Transverse colon (tissue), 4 donors: ENCODE data around the gene FLYWCH1. TPM values are rescaled to one million over a fixed set of nuclear protein-coding genes. Genes with fewer than 3 reads are reported as not detected.

Experiments used
- DNase-seq: peaks from one replicate; pipeline ENCODE4 v3.0.0-alpha.2; 2019
- H3K27ac ChIP-seq, 4 donors: fragments of 200-600 bp; sonication (generic); 2 replicates each; pipeline ENCODE4 v1.5.1; 2016 to 2018; ENCODE audit warnings: inconsistent platforms in 4 of 4
- H3K27me3 ChIP-seq: fragments of 200-600 bp; sonication (generic); 2 replicates; pipeline ENCODE4 v1.5.1; 2017; ENCODE audit warnings: inconsistent platforms
- H3K36me3 ChIP-seq, 4 donors: fragments of 200-600 bp; sonication (generic); 2 replicates each; pipeline ENCODE4 v1.5.1; 2017 to 2019; ENCODE audit warnings: inconsistent platforms in 4 of 4
- H3K4me1 ChIP-seq, 4 donors: fragments of 200-600 bp; sonication (generic); 2 replicates each; pipeline ENCODE4 v1.5.1; 2017 to 2020; ENCODE audit warnings: inconsistent platforms in 4 of 4
- H3K4me3 ChIP-seq, 4 donors: fragments of 200-600 bp; sonication (generic); 1 replicate in 1 of 4; 2 replicates in 3 of 4; pipeline versions ENCODE4 v1.5.1 to v1.6.1; 2017 to 2019; ENCODE audit warnings: inconsistent platforms in 4 of 4
- H3K9me3 ChIP-seq, 2 donors: fragments of 200-600 bp; sonication (generic); 2 replicates each; pipeline ENCODE4 v1.5.1; 2017 to 2019; ENCODE audit warnings: inconsistent platforms in 2 of 2
- EP300 ChIP-seq: sonication (generic); formaldehyde crosslinking; IDR thresholded peaks from one replicate; pipeline ENCODE4 v1.6.1; 2017; ENCODE audit warnings: antibody characterized with exemption, low read depth
- POLR2A ChIP-seq: fragments of 450-650 bp; IDR thresholded peaks from one replicate; pipeline ENCODE4 v1.6.1; 2016; ENCODE audit warnings: antibody characterized with exemption, mild to moderate bottlenecking, moderate library complexity
- POLR2AphosphoS5 ChIP-seq, 3 donors: sonication (generic); formaldehyde crosslinking; IDR thresholded peaks; one replicate each; pipeline ENCODE4 v1.6.1; 2016; ENCODE audit warnings: antibody characterized with exemption in 3 of 3
- WGBS, 2 donors: methylation state at CpG; one replicate each; pipeline ENCODE4 v1.1.5; 2018; ENCODE audit warnings: low coverage in 1 of 2; 5-methylcytosine and 5-hydroxymethylcytosine counted together
- in situ Hi-C, 4 donors: fragments of 200-750 bp; cut with MboI; loops; one replicate each; pipeline versions ENCODE4 v1.15.0 to v1.15.1; 2017; ENCODE audit warnings: low sequenced_read_pairs in 3 of 4, low pct_ligation_motif_present in 1 of 4, low pct_unique_long_range_greater_than_20kb in 1 of 4
- intact Hi-C: fragments of 100-400 bp; cut with DNase I; formaldehyde crosslinking; loops from one replicate; pipeline ENCODE4 v1.15.1; 2023; ENCODE audit warnings: low total_unique reads
- total RNA-seq, 4 donors: library from RNA; depleted of rRNA; stranded (reverse); fragments of >200 nt; gene quantifications; one replicate each; pipeline ENCODE4 v1.1.0, GENCODE V29; 2016
- TF ChIP-seq, protein P1 (sequence below), 5 experiments: fragments of 200-600 bp in 3 of 5; fragments of 450-650 bp in 2 of 5; sonication (generic) in 3 of 5; IDR thresholded peaks; 1 replicate in 2 of 5; 2 replicates in 3 of 5; pipeline ENCODE4 v1.5.1; 2016 to 2017; ENCODE audit warnings: antibody characterized with exemption in 5 of 5, inconsistent platforms in 3 of 5, mild to moderate bottlenecking in 2 of 5, moderate library complexity in 1 of 5

Gene FLYWCH1
- total RNA-seq, 4 donors from 2014 or later: 29.1 to 59.1 (median 34.6) TPM

DNA sequence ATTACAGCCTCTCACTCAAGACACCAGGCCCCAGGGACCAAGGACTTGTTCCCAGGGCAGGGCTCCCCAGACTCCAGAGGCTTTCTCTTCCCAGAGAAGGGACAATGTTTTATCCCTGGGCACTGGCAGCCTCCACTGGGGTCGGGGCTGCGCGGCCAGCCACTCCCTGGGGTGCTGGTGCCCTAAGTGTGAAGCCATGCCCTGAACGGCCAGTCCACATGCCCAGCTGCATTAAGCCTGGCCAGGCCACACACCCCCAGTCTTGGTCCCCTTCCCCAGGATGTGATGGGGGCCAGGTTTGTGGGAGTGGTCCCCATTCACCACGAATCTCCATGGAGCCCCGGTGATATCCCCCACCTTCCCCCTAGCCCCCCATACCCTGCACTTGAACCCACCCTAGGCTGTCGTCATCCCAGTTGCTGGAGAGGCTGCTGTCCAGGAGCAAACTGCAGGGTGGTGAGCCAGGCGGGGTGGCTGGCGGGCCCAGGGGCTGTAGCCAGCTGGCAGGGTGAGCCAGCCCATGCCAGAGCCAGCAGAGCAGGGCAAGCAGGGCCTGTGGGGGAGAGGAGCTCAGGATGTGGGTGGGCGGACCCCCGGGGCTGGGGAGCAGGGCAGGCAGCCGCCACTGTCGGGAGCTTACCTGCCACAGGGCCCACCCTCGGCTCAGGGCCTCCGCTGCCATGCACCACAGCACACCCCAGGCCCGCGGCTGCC is 62.0 kb downstream of the FLYWCH1 start:
- Histone ChIP-seq H3K4me3 (no peak overlapping the region), H3K27me3 (peaks cover under 1% of the 10 kb centered on the region), H3K36me3 (no peaks in the 10 kb centered on the region), H3K27ac (no peak overlapping the region), H3K4me1 (peaks cover 6 to 22% (median 17%) of the 10 kb centered on the region in 4 donors), H3K9me3 (no peaks in the 10 kb centered on the region)
- WGBS, 2 donors: 71% methylated on average over 9 of the region's 17 CpGs; no CpG with 5 or more reads in 1 of the 2 donors
- TF ChIP-seq, protein P1, sequence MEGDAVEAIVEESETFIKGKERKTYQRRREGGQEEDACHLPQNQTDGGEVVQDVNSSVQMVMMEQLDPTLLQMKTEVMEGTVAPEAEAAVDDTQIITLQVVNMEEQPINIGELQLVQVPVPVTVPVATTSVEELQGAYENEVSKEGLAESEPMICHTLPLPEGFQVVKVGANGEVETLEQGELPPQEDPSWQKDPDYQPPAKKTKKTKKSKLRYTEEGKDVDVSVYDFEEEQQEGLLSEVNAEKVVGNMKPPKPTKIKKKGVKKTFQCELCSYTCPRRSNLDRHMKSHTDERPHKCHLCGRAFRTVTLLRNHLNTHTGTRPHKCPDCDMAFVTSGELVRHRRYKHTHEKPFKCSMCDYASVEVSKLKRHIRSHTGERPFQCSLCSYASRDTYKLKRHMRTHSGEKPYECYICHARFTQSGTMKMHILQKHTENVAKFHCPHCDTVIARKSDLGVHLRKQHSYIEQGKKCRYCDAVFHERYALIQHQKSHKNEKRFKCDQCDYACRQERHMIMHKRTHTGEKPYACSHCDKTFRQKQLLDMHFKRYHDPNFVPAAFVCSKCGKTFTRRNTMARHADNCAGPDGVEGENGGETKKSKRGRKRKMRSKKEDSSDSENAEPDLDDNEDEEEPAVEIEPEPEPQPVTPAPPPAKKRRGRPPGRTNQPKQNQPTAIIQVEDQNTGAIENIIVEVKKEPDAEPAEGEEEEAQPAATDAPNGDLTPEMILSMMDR (IDR thresholded peaks at IDR 0.05): no peak
- no peak for TF ChIP-seq POLR2A
- TF ChIP-seq POLR2AphosphoS5 (IDR thresholded peaks at IDR 0.05): no peak
- no peak for TF ChIP-seq EP300
- in situ Hi-C loops: no loop called here
- intact Hi-C loops: no loop called here
- no peak for DNase-seq

DNA sequence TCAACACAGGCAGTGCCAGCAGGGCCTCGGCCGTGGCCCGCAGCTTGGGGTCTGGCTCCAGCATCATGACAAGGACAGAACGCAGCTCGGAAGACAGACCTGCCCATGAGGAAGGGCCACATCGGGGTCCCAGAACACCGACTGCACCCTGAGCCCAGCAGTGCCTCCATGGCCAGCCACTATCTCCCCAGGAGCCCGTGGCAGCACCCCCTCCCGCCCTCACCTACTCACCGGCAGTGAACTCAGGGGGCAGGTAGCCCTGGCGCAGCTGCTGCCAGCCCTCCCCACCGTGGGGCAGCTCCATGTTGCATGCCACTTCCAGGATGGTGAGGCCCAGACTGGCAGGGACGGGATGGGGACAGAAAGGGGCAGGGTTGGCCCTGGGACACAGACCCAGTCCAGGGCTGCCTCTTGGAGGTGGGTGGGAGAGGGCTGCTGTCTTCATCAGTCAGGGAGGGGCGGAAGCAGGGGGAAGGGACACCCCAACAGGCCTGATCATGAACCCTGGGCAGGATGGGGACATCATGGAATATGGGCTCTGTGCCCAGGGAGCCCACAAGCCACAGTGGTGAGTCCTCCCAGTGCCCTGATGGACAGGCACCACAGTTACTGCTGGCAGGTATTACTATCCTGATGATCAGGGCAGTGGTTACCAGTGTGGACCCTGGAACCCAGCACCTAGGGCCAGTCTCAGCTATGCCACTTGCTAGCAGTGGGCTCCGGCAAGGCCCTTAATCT is 62.8 kb downstream of the FLYWCH1 start:
- intact Hi-C loops: no loop called here
- in situ Hi-C loops: no loop called here

DNA sequence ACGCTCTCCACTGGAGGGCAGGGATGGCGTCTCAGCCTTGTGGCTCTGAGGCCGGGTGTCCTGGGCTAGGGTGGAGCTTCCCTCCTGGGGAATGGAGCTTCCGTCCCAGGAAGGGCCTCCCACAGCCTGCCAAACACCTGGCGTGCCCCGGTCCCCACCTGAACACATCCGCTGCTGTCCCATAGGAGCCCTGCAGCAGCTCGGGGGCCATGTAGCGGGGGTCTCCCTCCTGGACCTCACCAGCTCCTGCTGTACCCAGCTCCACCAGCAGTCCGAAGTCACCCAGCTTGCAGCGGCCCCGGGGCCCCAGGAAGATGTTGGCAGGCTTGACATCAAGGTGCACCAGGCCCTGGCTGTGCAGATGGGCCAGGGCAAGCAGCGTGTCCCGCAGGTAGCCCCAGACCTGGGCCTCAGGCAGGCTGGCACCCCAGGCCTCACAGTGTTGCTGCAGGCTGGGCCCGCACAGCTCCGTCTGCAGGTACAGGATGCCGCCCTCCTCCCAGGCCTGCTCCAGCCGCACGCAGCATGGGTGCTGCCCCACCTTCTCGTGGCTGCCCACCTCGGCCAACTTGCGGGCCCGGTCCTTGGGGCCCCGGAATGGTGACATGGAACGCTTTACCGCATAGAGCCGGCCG is 63.5 kb downstream of the FLYWCH1 start:
- intact Hi-C loops: no loop called here
- Histone ChIP-seq H3K4me3 (no peak overlapping the region), H3K9me3 (no peaks in the 10 kb centered on the region), H3K27me3 (peaks cover 8% of the 10 kb centered on the region), H3K36me3 (no peaks in the 10 kb centered on the region), H3K27ac (no peak overlapping the region), H3K4me1 (peaks cover 5 to 25% (median 16%) of the 10 kb centered on the region in 4 donors)
- WGBS, 2 donors: 94% methylated on average over 25 of the region's 28 CpGs; no CpG with 5 or more reads in 1 of the 2 donors
- DNase-seq: no peak
- TF ChIP-seq POLR2A (no peak), EP300 (no peak), POLR2AphosphoS5 (IDR thresholded peaks at IDR 0.05) (no peak)
- TF ChIP-seq, protein P1 (IDR thresholded peaks at IDR 0.05): no peak
- in situ Hi-C loops: no loop called here

More for the DNA sequence above, 62.8 kb downstream of the FLYWCH1 start:
- H3K9me3 ChIP-seq: no peaks in the 10 kb centered on the region
- no peak overlapping the region for H3K4me3 ChIP-seq
- no peaks in the 10 kb centered on the region for H3K36me3 ChIP-seq
- H3K27ac ChIP-seq: no peak overlapping the region
- no peak for TF ChIP-seq EP300
- no peak for TF ChIP-seq POLR2AphosphoS5 (IDR thresholded peaks at IDR 0.05)
- TF ChIP-seq, protein P1 (IDR thresholded peaks at IDR 0.05): no peak
- TF ChIP-seq POLR2A: no peak
- DNase-seq: no peak
- 95% methylated on average over 9 of the region's 15 CpGs; no CpG with 5 or more reads in 1 of the 2 donors for WGBS, 2 donors
- peaks cover 6 to 25% (median 17%) of the 10 kb centered on the region in 4 donors for H3K4me1 ChIP-seq
- H3K27me3 ChIP-seq: peaks cover 5% of the 10 kb centered on the region

DNA sequence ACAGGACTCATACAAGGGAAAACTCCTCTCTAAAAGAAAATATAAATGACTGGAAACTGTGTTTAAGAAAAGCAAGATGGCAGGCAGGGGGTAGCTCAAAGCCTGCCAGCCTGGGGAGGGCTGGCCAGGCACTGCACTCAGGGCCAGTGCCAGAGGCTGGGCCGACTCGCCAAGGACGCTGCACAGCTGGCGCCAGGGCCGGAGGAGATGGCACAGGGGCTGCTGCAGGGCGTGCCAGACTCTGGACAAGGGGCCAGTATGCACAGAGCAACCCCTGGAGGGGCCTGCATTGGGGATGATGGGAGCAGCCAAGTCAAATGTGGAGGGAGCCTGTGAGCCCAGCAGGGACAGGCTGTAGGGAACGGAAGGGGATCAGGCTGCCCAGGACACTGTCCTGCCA is 64.5 kb downstream of the FLYWCH1 start:
- in situ Hi-C loops: no loop called here
- TF ChIP-seq, protein P1 (IDR thresholded peaks at IDR 0.05): no peak
- TF ChIP-seq POLR2A (no peak), EP300 (no peak), POLR2AphosphoS5 (IDR thresholded peaks at IDR 0.05) (no peak)
- no peak for DNase-seq
- H3K27me3 ChIP-seq: peaks cover 8% of the 10 kb centered on the region
- intact Hi-C loops: no loop called here
- H3K4me1 ChIP-seq: peaks cover 4 to 24% (median 18%) of the 10 kb centered on the region in 4 donors
- no peak overlapping the region for H3K4me3 ChIP-seq
- WGBS, 2 donors: 84% methylated on average over 7 of the region's 7 CpGs; no CpG with 5 or more reads in 1 of the 2 donors
- no peaks in the 10 kb centered on the region for H3K9me3 ChIP-seq
- H3K36me3 ChIP-seq: no peaks in the 10 kb centered on the region
- no peak overlapping the region for H3K27ac ChIP-seq
